Activated CD4-positive, alpha-beta T cell treated with anti-CD3 and anti-CD28 coated beads, Interleukin-2, amount 10 ng/mL, durations not matched to agents 7 days and 5 days (primary cell): ENCODE results near the gene FUBP3. TPM values are rescaled to one million over a fixed set of nuclear protein-coding genes. Genes with fewer than 3 reads are reported as not detected.

Experiments used
- CTCF ChIA-PET: fragments of 350-600 bp; sonication (Branson Sonifier 250); formaldehyde crosslinking; loops from one replicate; lab custom pipeline; 2021; ENCODE audit warnings: antibody characterized with exemption; lab: Charles Lee
- POLR2A ChIA-PET: fragments of 350-600 bp; sonication (Branson Sonifier 250); formaldehyde crosslinking; loops from one replicate; lab custom pipeline; 2021; ENCODE audit warnings: antibody characterized with exemption; lab: Charles Lee
- DNase-seq: peaks from one replicate; pipeline ENCODE4 v3.0.0-alpha.2; 2020
- H3K27ac Mint-ChIP-seq: one replicate; pipeline ENCODE4 v1.8.0; 2021; ENCODE audit warnings: mild to moderate bottlenecking, moderate library complexity, mixed read lengths
- H3K27me3 Mint-ChIP-seq: one replicate; pipeline ENCODE4 v1.8.0; 2021; ENCODE audit warnings: mixed read lengths
- H3K36me3 Mint-ChIP-seq: one replicate; pipeline ENCODE4 v1.8.0; 2021; ENCODE audit warnings: low read depth, mixed read lengths
- H3K4me1 Mint-ChIP-seq: one replicate; pipeline ENCODE4 v1.8.0; 2021; ENCODE audit warnings: mixed read lengths
- H3K4me3 Mint-ChIP-seq: one replicate; pipeline ENCODE4 v1.8.0; 2021; ENCODE audit warnings: mild to moderate bottlenecking, moderate library complexity, mixed read lengths
- H3K9me3 Mint-ChIP-seq: one replicate; pipeline ENCODE4 v1.8.0; 2021; ENCODE audit warnings: mixed read lengths
- total RNA-seq, 2 experiments: library from RNA; stranded (reverse); gene quantifications; one replicate each; pipeline ENCODE4 v1.2.3, GENCODE V29; 2021

FUBP3 gene
- total RNA-seq, 2 experiments from 2014 or later: 34.2 to 34.5 TPM

GRCh38 chr9:130633336-130634190 lies 54.2 kb downstream of the FUBP3 start:
- DNase-seq: no peak
- no peak overlapping the region for H3K4me3 Mint-ChIP-seq
- no peaks in the 10 kb centered on the region for H3K4me1 Mint-ChIP-seq
- H3K27ac Mint-ChIP-seq: no peak overlapping the region
- peaks cover 8% of the 10 kb centered on the region for H3K36me3 Mint-ChIP-seq
- H3K9me3 Mint-ChIP-seq: no peaks in the 10 kb centered on the region
- POLR2A ChIA-PET: no interaction called here
- CTCF ChIA-PET: interaction anchor here (0.7 kb wide), 1 partner anchor 332 kb away, joined by 3 read pairs; no protein-coding TSS in a partner anchor
- no peaks in the 10 kb centered on the region for H3K27me3 Mint-ChIP-seq

GRCh38 chr9:130634191-130634768 lies 54.9 kb downstream of the FUBP3 start:
- no peak for DNase-seq
- H3K9me3 Mint-ChIP-seq: no peaks in the 10 kb centered on the region
- H3K4me3 Mint-ChIP-seq: no peak overlapping the region
- no peak overlapping the region for H3K27ac Mint-ChIP-seq
- H3K36me3 Mint-ChIP-seq: peaks cover 13% of the 10 kb centered on the region
- H3K27me3 Mint-ChIP-seq: no peaks in the 10 kb centered on the region
- ChIA-PET CTCF (no interaction called here), POLR2A (no interaction called here)
- H3K4me1 Mint-ChIP-seq: no peaks in the 10 kb centered on the region

GRCh38 chr9:130634801-130635200 lies 55.4 kb downstream of the FUBP3 start:
- no peak overlapping the region for H3K27ac Mint-ChIP-seq
- no peaks in the 10 kb centered on the region for H3K9me3 Mint-ChIP-seq
- DNase-seq: no peak
- no peaks in the 10 kb centered on the region for H3K4me1 Mint-ChIP-seq
- POLR2A ChIA-PET: no interaction called here
- no peaks in the 10 kb centered on the region for H3K27me3 Mint-ChIP-seq
- CTCF ChIA-PET: no interaction called here
- peaks cover 13% of the 10 kb centered on the region for H3K36me3 Mint-ChIP-seq
- H3K4me3 Mint-ChIP-seq: no peak overlapping the region

GRCh38 chr9:130635306-130635705 lies 55.9 kb downstream of the FUBP3 start:
- Mint-ChIP-seq H3K27ac (no peak overlapping the region), H3K36me3 (peaks cover 13% of the 10 kb centered on the region), H3K4me3 (no peak overlapping the region), H3K9me3 (no peaks in the 10 kb centered on the region), H3K4me1 (no peaks in the 10 kb centered on the region), H3K27me3 (no peaks in the 10 kb centered on the region)
- ChIA-PET POLR2A (no interaction called here), CTCF (no interaction called here)
- DNase-seq: no peak

- Mint-ChIP-seq H3K4me1 (no peaks in the 10 kb centered on the region), H3K27ac (no peak overlapping the region), H3K4me3 (no peak overlapping the region), H3K36me3 (peaks cover 13% of the 10 kb centered on the region), H3K9me3 (no peaks in the 10 kb centered on the region), H3K27me3 (no peaks in the 10 kb centered on the region)
- ChIA-PET CTCF (no interaction called here), POLR2A (no interaction called here)
- DNase-seq: no peak
Measured at GRCh38 chr9:130635721-130636647, 56.6 kb downstream of the FUBP3 start.

GRCh38 chr9:130636648-130637020 lies 57.3 kb downstream of the FUBP3 start:
- H3K27me3 Mint-ChIP-seq: no peaks in the 10 kb centered on the region
- H3K4me1 Mint-ChIP-seq: no peaks in the 10 kb centered on the region
- DNase-seq: no peak
- CTCF ChIA-PET: no interaction called here
- POLR2A ChIA-PET: no interaction called here
- H3K4me3 Mint-ChIP-seq: no peak overlapping the region
- H3K36me3 Mint-ChIP-seq: peaks cover 13% of the 10 kb centered on the region
- no peak overlapping the region for H3K27ac Mint-ChIP-seq
- no peaks in the 10 kb centered on the region for H3K9me3 Mint-ChIP-seq

- Mint-ChIP-seq H3K9me3 (no peaks in the 10 kb centered on the region), H3K27ac (no peak overlapping the region), H3K4me3 (no peak overlapping the region), H3K36me3 (peaks cover 13% of the 10 kb centered on the region), H3K27me3 (no peaks in the 10 kb centered on the region), H3K4me1 (no peaks in the 10 kb centered on the region)
- CTCF ChIA-PET: no interaction called here
- POLR2A ChIA-PET: no interaction called here
- no peak for DNase-seq
Measured at GRCh38 chr9:130638284-130639123, 59.1 kb downstream of the FUBP3 start.

GRCh38 chr9:130639124-130639765 lies 59.9 kb downstream of the FUBP3 start:
- peaks cover 13% of the 10 kb centered on the region for H3K36me3 Mint-ChIP-seq
- ChIA-PET POLR2A (no interaction called here), CTCF (no interaction called here)

GRCh38 chr9:130639866-130640555 lies 60.6 kb downstream of the FUBP3 start:
- H3K36me3 Mint-ChIP-seq: peaks cover 11% of the 10 kb centered on the region
- ChIA-PET CTCF (no interaction called here), POLR2A (no interaction called here)
- no peak for DNase-seq
- H3K27me3 Mint-ChIP-seq: no peaks in the 10 kb centered on the region
- no peak overlapping the region for H3K4me3 Mint-ChIP-seq
- no peak overlapping the region for H3K27ac Mint-ChIP-seq
- no peaks in the 10 kb centered on the region for H3K9me3 Mint-ChIP-seq
- no peaks in the 10 kb centered on the region for H3K4me1 Mint-ChIP-seq

More at GRCh38 chr9:130639124-130639765, 59.9 kb downstream of the FUBP3 start:
- no peak overlapping the region for H3K4me3 Mint-ChIP-seq
- no peaks in the 10 kb centered on the region for H3K4me1 Mint-ChIP-seq
- H3K9me3 Mint-ChIP-seq: no peaks in the 10 kb centered on the region
- H3K27me3 Mint-ChIP-seq: no peaks in the 10 kb centered on the region
- H3K27ac Mint-ChIP-seq: no peak overlapping the region
- no peak for DNase-seq

- POLR2A ChIA-PET: no interaction called here
- CTCF ChIA-PET: no interaction called here
- peaks cover 11% of the 10 kb centered on the region for H3K36me3 Mint-ChIP-seq
- no peaks in the 10 kb centered on the region for H3K4me1 Mint-ChIP-seq
- no peak overlapping the region for H3K27ac Mint-ChIP-seq
- no peaks in the 10 kb centered on the region for H3K27me3 Mint-ChIP-seq
- H3K4me3 Mint-ChIP-seq: no peak overlapping the region
- DNase-seq: no peak
- no peaks in the 10 kb centered on the region for H3K9me3 Mint-ChIP-seq
Measured at GRCh38 chr9:130640681-130641080, 61.3 kb downstream of the FUBP3 start.

GRCh38 chr9:130642926-130643325 lies 63.5 kb downstream of the FUBP3 start:
- no peaks in the 10 kb centered on the region for H3K4me1 Mint-ChIP-seq
- H3K27me3 Mint-ChIP-seq: peaks cover 2% of the 10 kb centered on the region
- H3K9me3 Mint-ChIP-seq: peaks cover 5% of the 10 kb centered on the region
- H3K4me3 Mint-ChIP-seq: no peak overlapping the region
- peaks cover 8% of the 10 kb centered on the region for H3K36me3 Mint-ChIP-seq
- POLR2A ChIA-PET: no interaction called here
- no peak overlapping the region for H3K27ac Mint-ChIP-seq
- DNase-seq: no peak
- CTCF ChIA-PET: no interaction called here
